GM19452 (cell line): ENCODE results near the gene TMPRSS13.

Source experiments
- ATAC-seq: cut with Tn5 transposase; IDR thresholded peaks from one replicate; pipeline ENCODE4 v1.9.1; 2021; ENCODE audit not compliant: unreplicated experiment

Gene TMPRSS13

GRCh38 chr11:117857734-117858414 is 71.3 kb downstream of the TMPRSS13 start:
- no peak for ATAC-seq

- ATAC-seq, result no peak
Observed at GRCh38 chr11:117855912-117856651, 73.1 kb downstream of the TMPRSS13 start.

- no peak for ATAC-seq
Observed at GRCh38 chr11:117855186-117855845, 73.9 kb downstream of the TMPRSS13 start.

GRCh38 chr11:117852309-117852708 is 76.9 kb downstream of the TMPRSS13 start:
- ATAC-seq, result no peak

GRCh38 chr11:117851852-117852251 is 77.3 kb downstream of the TMPRSS13 start:
- ATAC-seq, result no peak

- ATAC-seq, result no peak
Observed at GRCh38 chr11:117851106-117851505, 78.1 kb downstream of the TMPRSS13 start.
